D721Med (cell line): Measurements from ENCODE around the gene RNF167.

Experiments
- DNase-seq: peaks from one replicate; pipeline ENCODE4 v3.0.0; 2011; ENCODE audit warnings: low spot score; ENCODE audit not compliant: insufficient read length
- FAIRE-seq: peaks from 2 replicates; lab custom pipeline; 2011; peaks lifted over from hg19 to GRCh38; lab: Jason Lieb, UNC
- TF ChIP-seq, protein P1 (sequence below): IDR thresholded peaks from 2 replicates; pipeline ENCODE4 v1.5.1; 2012; ENCODE audit warnings: mild to moderate bottlenecking, control low read depth; ENCODE audit not compliant: insufficient read depth; ENCODE audit errors: missing control alignments

Gene RNF167

DNA sequence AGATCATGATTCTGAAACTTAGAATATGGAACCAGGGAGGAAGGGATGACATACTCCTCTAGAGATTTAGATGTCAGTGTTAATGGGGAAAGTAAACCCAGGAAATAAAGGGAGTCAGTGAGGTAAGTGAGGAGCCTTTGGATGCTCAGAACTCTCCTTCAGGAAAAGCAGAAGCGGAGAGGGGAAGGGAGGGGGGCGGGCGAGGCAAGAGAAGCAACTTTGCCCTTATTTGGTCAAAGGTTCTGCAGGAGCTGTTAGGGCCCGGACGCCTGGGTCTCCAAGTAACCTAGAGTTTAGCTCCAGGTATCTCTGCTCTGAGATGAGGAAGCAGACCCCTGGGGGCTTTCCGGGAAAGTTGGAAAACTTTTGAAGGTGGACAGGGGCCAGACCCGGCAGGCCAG, 6.9 kb downstream of the RNF167 start:
- TF ChIP-seq, protein P1, sequence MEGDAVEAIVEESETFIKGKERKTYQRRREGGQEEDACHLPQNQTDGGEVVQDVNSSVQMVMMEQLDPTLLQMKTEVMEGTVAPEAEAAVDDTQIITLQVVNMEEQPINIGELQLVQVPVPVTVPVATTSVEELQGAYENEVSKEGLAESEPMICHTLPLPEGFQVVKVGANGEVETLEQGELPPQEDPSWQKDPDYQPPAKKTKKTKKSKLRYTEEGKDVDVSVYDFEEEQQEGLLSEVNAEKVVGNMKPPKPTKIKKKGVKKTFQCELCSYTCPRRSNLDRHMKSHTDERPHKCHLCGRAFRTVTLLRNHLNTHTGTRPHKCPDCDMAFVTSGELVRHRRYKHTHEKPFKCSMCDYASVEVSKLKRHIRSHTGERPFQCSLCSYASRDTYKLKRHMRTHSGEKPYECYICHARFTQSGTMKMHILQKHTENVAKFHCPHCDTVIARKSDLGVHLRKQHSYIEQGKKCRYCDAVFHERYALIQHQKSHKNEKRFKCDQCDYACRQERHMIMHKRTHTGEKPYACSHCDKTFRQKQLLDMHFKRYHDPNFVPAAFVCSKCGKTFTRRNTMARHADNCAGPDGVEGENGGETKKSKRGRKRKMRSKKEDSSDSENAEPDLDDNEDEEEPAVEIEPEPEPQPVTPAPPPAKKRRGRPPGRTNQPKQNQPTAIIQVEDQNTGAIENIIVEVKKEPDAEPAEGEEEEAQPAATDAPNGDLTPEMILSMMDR: no peak
- FAIRE-seq: no peak

DNA sequence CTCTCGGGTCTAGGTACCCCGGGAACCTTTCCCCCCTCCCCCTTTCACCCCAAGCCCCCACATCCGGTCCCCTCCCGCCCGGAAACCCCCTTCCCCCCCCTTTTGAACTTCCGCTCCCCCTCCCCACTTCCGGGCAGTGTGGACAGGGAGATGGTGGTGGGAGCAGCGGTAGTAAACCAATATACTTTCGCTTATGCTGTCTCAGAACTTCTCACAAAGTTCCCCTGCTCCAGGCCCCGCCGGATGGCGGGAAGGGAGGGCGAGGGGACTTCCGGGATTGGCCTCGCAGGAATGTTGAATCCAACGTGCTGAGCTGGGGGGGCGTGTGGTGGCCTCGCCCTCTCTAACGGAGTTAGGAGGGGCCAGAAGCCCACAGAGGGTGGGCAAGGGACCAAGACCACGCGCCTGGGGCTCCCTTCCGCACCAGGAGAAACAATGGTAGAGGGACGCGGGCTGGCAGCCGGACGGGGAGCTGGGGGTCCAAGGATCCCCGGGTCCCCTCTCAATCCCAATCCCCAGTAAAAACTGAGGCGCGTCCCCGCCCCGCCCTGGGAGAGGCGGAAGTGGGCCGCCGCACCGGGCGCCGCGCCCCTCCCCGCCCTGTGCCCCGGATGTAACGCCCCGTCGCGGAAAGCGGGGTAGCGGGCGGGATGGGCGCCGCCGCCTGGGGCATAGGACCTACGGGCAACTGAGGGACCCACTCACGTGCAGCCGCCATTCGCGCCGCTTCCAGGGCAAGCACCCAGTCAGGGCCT, 7.5 kb downstream of the RNF167 start:
- DNase-seq (peak; percentile 59), FAIRE-seq (no peak)
- TF ChIP-seq, protein P1: no peak

More for the DNA sequence above, 6.9 kb downstream of the RNF167 start:
- DNase-seq: no peak

DNA sequence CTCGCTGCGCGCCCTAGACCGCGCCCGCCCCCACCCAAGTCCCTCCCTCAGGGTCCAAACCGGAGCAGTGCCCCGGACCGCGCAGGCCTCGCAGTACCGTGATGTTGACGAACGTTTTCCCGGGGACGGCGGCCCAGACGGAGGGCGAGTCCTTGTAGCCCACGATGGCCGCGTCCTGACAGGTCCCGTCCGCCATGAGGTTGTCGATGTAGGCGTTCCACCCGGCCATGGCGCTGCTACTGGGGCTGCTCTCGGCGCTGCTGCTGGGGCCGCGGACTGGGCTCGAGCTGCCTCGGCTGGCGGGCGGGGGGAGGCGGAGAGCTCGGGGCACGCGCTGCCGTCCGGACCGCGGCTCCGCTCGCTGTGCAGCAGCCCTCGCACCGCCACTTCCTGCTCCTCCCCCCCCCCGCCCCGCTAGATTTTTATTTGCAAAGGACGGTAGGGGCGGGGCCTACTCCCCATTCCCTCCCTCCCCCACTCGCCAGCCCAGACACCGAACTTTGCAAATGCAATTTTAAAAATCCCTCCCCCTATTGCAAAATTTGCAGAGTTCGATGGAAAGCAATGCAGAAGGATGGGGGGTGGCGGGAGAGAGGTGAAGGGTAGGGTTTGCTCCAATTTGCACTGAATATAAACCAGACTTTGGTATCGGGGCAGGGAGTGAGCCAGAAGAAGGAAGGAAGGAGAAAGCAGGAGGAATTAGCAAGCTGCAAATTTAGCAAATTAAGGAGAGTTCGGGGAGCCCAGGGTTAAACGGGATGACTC, 8.3 kb downstream of the RNF167 start, which contains the start of gene PFN1:
TSS of gene PFN1 (minus strand) at position 365 of the 765 bp plus-strand sequence. CDS start at position 229, 136 bp downstream.
- peak; percentile 76 for DNase-seq
- no peak for FAIRE-seq
- TF ChIP-seq, protein P1: no peak

DNA sequence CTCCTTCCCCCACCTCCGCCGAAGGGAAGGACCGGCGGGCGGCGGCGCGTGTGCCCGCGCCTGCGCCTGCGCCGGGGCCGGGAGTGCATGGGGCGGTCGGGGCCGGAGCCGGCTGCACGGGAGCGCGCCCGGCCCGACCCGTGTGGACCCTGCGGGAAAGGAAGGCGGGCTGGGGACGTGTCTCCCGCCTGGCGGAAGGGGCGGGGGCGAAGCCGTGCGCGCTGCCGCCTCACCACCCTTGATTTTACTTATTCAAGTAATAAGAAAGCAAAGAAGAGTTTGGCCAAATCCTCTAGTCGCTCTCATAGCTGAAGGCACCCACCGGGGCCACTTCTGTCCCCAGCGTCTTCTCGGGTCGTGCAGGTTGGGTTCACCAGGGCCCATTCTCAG, 8.9 kb downstream of the RNF167 start:
- FAIRE-seq (no peak), DNase-seq (peak; percentile 81)
- TF ChIP-seq, protein P1: no peak

DNA sequence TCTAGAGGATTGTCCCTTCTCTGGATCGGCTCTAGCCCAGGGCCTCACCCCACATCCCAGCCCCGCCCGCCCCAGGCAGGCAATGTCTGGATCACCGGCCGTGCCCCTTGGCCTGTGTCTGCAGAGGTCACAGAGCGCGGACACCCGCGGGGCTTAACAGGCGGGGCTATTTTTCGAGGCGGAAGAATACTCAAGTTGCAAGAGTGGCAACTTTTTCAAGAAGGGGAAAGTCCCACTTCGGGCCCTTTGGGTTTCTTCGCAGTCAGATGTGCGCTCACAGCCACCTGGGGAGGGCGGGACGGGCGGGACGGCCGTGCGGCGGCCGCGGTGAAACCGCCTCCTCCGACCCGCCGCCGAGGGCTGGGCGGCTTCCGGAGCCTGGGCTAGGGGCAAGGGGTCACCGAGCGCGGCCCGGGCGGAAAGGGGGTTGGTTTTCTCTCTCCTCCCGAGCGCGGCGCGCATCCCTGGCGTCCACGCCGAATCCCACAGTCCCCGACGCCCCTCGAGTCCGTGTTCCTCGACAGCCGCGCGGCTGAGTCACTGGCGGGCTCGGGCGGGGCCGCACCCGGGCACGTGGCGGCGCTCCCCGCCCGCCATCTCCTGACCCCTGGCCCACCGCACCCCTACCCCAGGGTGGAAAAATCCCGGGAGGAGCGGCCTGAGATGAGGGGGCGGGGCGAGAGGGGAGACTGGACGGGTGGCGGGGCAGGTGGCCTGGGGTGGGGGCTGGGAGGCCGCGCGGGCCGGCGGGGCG, 9.4 kb downstream of the RNF167 start:
- TF ChIP-seq, protein P1: no peak
- FAIRE-seq (no peak), DNase-seq (peak; percentile 67)

DNA sequence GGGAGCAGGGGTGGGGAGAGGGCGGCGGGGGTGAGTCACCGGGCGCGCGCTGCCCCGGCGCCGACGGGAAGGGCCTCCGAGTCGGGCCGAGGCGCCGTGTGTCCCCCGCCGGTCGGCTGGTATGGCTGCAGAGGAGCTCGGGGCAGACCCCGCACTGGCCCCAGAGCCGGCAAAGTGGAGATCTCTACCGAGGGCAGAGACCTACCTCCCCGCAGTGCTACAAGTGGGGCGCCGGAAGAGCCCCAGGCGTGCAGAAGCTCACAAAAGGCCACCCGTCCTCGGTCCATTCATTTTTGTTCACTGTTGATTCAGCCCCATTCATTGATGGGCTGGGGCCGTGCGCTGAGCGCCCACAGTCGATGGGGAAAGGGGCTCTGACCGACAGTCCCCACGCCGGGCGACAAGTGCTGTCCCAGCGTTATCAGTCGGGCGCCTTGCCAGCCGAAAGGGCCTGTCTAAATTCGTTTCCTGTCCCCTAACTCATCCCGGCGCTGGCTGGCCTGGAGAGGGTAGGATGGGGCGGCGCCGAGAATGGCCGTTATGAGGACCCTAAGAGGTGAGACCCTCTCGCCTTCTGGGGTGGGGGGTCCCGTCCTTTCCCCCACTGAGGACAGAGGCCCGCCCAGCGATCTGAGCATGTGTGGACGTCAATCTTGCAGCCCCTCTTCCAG, 10.1 kb downstream of the RNF167 start:
- FAIRE-seq (no peak), DNase-seq (no peak)
- TF ChIP-seq, protein P1: no peak
